GM19043 (cell line): ENCODE data around the gene ARMH3.

Experiments used
- ATAC-seq: cut with Tn5 transposase; IDR thresholded peaks from one replicate; pipeline ENCODE4 v1.9.1; 2021; ENCODE audit warnings: low read depth; ENCODE audit not compliant: unreplicated experiment

ARMH3 gene

GRCh38 chr10:101952191-101952590 lies 103.8 kb downstream of the ARMH3 start:
- ATAC-seq = no peak

DNA sequence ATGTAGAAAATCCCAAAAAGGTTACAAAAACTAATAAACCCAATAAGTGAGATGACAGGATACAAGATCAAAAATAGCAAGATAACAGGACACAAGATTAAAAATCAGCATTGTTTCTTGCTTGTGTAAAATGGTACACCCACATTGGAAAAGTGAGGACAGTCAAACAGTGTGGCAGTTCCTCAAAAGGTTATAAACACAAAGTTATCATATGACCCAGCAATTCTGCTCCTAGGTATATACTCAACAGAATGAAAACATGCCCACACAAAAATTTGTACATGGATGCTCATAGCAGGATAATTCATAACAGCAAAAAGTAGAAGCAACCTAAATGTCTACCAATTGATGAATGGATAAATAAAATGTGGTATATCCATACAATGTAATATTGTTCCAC lies 105.8 kb downstream of the ARMH3 start:
- no peak for ATAC-seq

DNA sequence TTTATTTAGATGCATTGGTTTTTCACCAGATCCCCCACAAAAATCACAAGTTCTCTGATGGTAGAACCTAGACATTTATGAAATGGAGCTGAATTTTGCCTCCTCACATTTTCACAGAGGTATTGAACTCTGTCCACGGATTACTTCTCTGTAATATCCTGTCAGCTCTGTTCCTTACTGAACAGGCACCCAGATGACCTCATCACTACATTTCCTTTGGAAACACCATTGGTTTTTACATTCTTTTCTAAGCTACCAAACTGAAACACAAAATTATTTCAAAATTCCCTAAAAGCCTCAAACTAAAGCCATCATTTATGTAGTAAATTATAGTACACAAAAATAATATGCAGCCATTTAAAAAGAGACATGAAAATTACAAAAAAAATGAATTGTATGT lies 114.1 kb downstream of the ARMH3 start:
- ATAC-seq = no peak

- ATAC-seq = no peak
Measured at GRCh38 chr10:101940916-101941315, 115.1 kb downstream of the ARMH3 start.

DNA sequence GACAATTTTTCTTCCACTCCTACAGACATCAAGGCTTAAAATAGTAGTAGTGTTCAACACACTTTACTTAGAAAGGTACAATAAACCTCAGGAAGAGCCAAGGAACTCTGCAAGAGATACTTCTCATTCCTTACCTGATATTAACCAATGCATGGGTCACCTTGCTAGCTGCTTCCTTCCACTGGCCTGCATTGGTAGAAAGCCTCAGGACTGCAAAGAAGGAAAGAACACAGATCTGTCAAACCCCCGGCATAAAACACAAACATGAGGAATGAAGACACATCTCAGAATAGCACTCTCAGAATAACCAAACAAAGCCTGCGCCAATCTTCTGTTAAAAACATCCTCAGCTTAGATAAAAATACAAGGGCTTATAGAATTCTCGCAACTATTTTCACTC lies 116.2 kb downstream of the ARMH3 start:
- ATAC-seq = no peak

DNA sequence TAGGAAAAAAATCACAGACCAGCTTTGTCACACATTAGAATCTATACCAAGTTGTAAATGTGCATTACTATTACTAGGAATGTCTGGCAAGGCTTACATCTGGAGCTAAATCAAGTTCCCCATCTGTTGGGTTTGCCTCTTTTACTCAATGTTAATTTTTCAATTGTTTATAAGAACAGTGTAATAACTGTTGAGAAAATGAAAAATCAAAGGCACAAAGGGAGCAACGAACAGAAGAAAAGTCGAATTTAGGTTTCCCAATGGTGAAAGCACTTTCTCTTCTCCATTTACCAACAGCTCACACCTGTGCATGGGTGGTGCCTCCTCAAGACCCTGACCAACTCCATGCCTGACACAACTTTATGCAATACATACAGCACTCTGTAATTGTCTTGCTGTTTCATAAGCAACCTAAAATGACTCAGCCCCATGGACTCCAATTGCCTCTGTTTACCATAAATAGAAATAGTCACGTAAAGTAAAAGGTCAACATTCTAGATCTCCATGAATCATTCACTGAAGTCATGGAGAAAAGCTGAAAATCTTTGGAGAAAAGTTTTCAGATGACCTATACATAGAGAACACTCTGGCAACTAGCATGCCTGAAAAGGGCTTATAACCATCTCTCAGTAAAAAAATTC lies 116.8 kb downstream of the ARMH3 start:
- ATAC-seq = no peak

GRCh38 chr10:101938305-101939007 lies 117.5 kb downstream of the ARMH3 start:
- no peak for ATAC-seq

DNA sequence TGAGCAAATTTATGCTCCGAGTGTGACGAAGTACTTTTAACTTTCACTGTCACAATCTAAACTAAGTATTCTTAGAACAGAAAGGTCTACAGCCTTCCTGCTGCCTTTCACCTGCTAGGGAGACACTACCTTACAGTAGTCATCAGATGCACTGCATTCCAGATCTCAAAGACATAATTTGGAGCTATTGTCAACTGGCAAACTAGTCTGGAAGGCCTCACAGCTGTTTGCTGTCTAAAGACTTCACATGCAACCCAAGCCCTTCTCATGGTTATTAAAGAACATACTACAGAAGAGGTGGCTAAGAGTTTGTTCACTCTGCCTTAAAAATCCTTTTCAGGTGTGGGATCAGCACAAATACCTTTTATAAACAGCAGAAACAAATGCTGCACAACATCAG lies 120.5 kb downstream of the ARMH3 start:
- ATAC-seq = no peak

GRCh38 chr10:101934686-101935305 lies 121.2 kb downstream of the ARMH3 start:
- no peak for ATAC-seq

DNA sequence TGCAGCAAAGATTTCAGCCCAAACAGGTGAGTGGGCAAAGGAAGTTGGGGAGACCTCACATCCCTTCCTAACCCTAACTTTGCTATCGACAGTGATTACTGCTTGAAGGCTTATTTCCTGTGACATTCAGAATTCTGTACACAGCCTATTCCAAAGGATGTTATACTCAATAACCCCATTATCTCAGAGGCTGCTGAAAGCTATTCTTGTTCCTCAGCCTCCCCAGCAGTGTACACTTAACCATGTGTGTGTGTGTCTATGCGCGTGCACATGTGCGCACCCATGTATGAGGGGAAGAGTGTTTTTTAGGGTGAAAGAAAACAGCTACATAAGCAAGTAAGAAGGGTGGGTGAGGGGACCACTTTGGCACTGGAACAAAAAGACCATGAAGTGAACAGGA lies 122.0 kb downstream of the ARMH3 start:
- ATAC-seq = no peak

- no peak for ATAC-seq
Measured at GRCh38 chr10:101932183-101932582, 123.8 kb downstream of the ARMH3 start.

GRCh38 chr10:101925027-101925426 lies 130.9 kb downstream of the ARMH3 start:
- ATAC-seq = no peak

DNA sequence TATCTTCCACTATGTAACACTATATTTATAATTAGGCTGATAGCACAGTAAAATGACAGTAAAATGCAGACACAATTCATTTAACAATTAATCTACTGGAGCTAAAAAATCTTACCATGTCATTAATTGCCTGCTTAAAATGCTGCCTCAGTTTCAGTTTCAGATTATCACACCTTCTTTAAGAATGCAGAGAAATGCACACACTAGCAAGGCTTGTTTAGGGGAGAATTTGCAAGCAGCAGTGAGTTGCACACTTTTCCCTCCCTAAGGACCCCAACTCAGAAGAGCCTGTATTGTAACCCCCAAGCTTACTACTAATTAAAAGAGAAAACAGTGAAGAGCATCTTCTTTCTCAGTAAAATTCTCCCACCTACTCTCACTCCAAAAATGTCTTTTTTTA lies 132.7 kb downstream of the ARMH3 start:
- ATAC-seq = no peak

GRCh38 chr10:101922846-101923245 lies 133.1 kb downstream of the ARMH3 start:
- ATAC-seq = no peak

DNA sequence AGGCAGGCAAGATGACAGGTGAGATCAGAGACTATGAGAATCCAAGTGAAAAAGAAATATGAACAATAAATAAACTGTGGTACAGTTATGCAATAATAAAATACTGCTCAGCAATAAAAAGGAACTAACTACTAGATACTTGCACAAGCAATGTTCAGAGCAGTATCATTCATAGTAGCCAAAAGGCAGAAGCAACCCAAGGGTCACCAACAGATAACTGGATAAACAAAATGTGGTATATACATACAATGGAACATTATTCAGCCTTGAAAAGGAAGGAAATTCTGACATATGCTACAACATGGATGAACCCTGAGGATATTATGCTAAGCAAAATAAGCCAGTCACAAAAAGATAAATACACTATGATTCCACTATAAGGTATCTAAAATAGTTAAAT lies 135.4 kb downstream of the ARMH3 start:
- no peak for ATAC-seq

DNA sequence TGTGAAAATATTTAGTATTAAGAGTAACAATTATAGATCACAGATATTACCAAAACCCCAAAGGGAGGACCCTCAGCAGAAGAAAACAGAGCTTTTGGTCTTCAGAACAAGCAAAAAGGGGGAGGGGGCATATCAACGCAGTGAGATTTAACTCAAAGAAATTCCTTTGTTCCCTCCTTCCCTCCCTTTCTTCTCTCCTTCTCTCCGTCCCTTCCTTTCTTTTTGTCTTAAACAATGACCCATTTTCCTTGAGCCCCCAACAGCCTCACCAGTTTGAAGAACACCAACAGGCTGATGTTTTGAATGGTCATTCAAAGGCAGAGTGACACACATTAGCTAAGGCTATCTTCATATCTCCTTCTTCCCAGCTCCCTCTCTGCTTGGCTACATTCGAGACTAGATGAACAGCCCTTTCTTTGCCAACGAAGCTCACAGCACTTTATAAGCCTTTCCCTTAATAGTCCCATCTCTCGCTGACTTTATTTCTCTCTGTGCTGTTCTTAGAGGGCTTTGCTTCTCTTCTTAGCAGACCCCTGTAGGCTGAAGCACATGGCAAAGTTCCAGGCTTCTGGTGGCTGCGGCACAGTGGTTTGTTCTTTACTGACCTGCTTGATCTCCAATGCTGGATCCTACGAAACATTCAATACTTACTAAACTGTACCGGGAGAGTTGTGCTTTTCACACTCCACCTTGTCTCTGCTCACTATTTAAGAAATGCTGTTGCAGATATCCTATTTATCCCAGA lies 136.8 kb downstream of the ARMH3 start:
- no peak for ATAC-seq

DNA sequence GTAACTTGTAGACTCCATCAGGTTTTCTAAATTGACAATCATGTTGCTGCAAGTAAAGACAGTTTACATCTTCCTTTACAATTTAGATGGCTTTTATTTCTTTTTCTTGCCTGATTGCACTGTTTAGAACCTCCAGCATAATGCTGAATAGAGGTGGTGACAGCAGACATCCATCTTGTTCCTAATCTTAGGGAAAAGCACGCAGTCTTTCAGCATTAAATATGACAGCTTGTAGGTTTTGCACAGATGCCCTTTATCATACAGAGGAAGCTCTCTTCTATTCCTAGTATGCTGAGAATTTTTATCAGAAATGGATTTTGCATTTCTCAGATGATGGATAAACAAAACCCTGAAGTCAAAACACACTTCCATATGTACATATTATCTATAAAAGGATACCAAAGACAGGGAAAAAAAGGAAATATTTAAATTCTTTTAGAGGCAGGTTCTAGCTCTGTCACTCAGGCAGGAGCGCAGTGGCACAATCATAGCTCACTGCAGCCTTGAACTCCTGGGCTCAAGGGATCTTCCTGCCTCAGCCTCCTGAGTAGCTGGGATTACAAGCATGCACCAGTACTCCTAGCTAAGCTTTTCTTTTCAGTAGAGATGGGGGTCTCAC lies 143.3 kb downstream of the ARMH3 start:
- no peak for ATAC-seq

DNA sequence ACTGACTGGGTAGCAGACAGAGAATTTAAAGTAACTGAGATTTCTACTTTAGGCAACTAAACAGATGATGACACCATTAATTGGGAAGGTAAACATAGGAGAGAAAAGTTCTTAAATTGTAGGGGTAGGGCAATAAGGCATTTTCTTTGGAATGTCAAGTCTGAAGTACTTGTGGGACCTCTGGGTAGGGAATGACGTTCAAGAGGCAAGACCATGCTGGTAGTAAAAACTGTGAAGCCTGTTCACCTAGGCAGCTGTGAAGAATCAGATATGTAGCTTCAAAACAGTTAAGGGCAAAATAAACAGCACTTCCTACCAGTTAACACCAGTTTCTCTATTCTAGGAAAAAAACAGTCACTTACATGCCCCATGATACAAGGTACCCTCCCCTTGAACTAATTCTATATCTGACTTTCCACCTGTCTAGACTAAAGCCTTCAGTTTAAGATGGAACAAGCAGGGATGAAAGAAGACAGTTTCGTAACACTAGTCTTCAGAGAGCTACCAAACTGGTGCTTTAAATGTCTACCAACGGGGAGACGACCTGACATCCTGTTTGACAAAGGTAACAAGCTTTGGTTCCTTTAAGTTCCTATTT lies 149.3 kb downstream of the ARMH3 start:
- no peak for ATAC-seq

DNA sequence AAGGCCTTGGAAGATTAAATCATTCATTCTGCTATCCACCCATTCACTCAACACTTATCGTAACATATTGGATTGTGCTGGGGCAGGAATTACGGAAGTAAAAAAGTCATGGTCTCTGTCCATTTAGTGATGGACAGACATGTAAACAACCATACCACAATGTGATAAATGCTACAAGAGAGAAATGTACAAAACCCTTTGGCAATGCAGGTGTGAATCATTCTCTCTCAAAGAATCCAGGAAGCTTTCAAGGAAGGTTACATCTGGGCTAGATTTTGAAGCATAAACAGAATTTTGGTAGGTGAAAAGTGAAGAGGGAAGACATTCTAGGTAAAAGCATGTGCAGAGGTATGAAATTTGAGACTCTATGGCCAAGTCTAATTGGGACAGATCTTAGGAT lies 150.7 kb downstream of the ARMH3 start:
- no peak for ATAC-seq

- ATAC-seq = peak; percentile 73
Measured at GRCh38 chr10:101903827-101904550, 152.0 kb downstream of the ARMH3 start.
